Chondrocyte (in vitro differentiated cells): ENCODE data around the gene RGS9. TPM values are rescaled to one million over a fixed set of nuclear protein-coding genes. Genes with fewer than 3 reads are reported as not detected.

Source experiments
- DNase-seq: peaks from one replicate; pipeline ENCODE4 v3.0.0; 2021; ENCODE audit warnings: mixed read lengths, low spot score
- H3K27ac Mint-ChIP-seq: one replicate; pipeline ENCODE4 v1.8.0; 2021; ENCODE audit warnings: mild to moderate bottlenecking, moderate library complexity, mixed read lengths; ENCODE audit not compliant: unreplicated experiment
- H3K27me3 Mint-ChIP-seq: 2 replicates; pipeline ENCODE4 v1.8.0; 2021; ENCODE audit warnings: low read depth, mixed read lengths
- H3K36me3 Mint-ChIP-seq: 2 replicates; pipeline ENCODE4 v1.8.0; 2021; ENCODE audit warnings: low read depth, mixed read lengths
- H3K4me1 Mint-ChIP-seq: 2 replicates; pipeline ENCODE4 v1.8.0; 2021; ENCODE audit warnings: low read depth, mild to moderate bottlenecking, mixed read lengths
- H3K4me3 Mint-ChIP-seq: one replicate; pipeline ENCODE4 v1.8.0; 2021; ENCODE audit warnings: mild to moderate bottlenecking, moderate library complexity, mixed read lengths; ENCODE audit not compliant: unreplicated experiment
- H3K9me3 Mint-ChIP-seq: 2 replicates; pipeline ENCODE4 v1.8.0; 2021; ENCODE audit warnings: low read depth, mixed read lengths
- CTCF ChIP-seq: fragments of 200-600 bp; sonication (generic); IDR thresholded peaks from 2 replicates; pipeline ENCODE4 v1.5.0; 2021; ENCODE audit warnings: antibody characterized with exemption, mild to moderate bottlenecking, moderate library complexity
- total RNA-seq: library from RNA; stranded (reverse); gene quantifications from 3 replicates; pipeline ENCODE4 v1.2.1, GENCODE V29; 2021

RGS9 gene
- total RNA-seq, 1 donor from 2014 or later, result 14.9 TPM

DNA sequence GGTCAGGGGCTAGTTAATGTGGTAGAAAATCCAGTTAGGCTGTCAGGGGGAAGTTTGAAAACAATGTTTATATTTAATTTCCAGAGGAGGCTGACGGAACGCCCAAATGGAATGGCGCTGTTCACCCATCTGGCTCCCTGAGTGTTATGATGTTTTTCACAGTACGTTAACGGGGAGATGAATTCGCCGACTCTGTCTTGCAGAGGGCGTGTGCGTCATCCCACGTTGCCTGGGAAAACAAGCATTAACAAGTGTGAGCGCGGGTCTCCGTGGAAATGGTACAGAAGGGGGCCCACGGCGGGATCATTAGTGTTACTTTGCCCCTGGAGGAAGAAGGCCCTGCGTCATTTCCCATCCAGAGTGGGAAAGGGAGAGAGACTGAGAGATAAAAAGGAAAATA is 29.6 kb downstream of the RGS9 start:
- Mint-ChIP-seq H3K36me3 (peaks cover 20% of the 10 kb centered on the region), H3K4me3 (no peak overlapping the region), H3K4me1 (peaks cover 10% of the 10 kb centered on the region), H3K27ac (no peak overlapping the region), H3K9me3 (no peaks in the 10 kb centered on the region), H3K27me3 (no peaks in the 10 kb centered on the region)
- TF ChIP-seq CTCF, result no peak
- DNase-seq, result no peak

DNA sequence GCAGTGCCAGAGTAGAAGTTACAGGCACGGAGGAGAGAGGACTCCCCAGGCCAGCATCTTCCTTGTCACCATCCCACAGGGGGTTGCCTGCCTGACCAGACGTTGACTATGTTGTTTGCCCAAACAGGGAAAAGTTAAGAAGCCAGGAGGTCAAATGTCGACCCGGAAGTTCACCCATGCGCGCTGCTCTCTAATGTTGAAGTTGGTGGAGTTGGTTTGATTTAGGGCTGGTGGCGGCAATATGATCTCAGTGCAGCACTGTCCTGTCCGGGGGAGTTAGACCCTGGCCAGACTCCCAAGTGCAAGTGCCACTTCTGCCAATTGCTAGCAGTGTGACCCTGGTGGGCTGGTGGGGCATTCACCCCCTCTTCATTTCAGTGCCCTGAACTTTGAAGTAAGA is 30.4 kb downstream of the RGS9 start:
- Mint-ChIP-seq H3K27me3 (no peaks in the 10 kb centered on the region), H3K4me3 (no peak overlapping the region), H3K36me3 (peaks cover 20% of the 10 kb centered on the region), H3K27ac (no peak overlapping the region), H3K4me1 (peaks cover 12% of the 10 kb centered on the region), H3K9me3 (no peaks in the 10 kb centered on the region)
- DNase-seq, result no peak
- TF ChIP-seq CTCF, result no peak

DNA sequence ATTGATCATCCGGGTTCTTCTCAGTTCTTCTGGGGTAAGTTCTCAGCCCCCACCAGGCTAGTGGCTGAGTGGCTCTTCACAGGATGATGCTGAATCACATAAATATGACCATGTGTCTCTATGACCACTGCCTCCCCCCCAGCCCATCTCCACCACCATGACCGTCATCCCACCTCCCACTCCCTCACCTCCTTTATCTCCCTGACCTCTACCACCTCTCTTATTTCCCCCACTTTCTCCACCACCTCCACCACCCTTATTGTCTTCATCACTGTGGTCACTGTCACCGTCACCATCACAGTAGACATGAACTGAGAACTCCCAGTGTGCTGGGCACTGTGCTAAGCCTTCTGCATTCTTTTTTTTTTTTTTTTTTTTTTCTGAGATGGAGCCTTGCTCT is 32.5 kb downstream of the RGS9 start:
- Mint-ChIP-seq H3K4me1 (peaks cover 20% of the 10 kb centered on the region), H3K27ac (no peak overlapping the region), H3K27me3 (no peaks in the 10 kb centered on the region), H3K9me3 (no peaks in the 10 kb centered on the region), H3K4me3 (no peak overlapping the region), H3K36me3 (peaks cover 17% of the 10 kb centered on the region)
- no peak for DNase-seq
- no peak for TF ChIP-seq CTCF

GRCh38 chr17:65170839-65171238 is 33.7 kb downstream of the RGS9 start:
- peaks cover 20% of the 10 kb centered on the region for H3K4me1 Mint-ChIP-seq
- H3K27ac Mint-ChIP-seq, result no peak overlapping the region
- DNase-seq, result no peak
- TF ChIP-seq CTCF, result no peak
- no peak overlapping the region for H3K4me3 Mint-ChIP-seq
- H3K27me3 Mint-ChIP-seq, result no peaks in the 10 kb centered on the region
- peaks cover 10% of the 10 kb centered on the region for H3K36me3 Mint-ChIP-seq
- no peaks in the 10 kb centered on the region for H3K9me3 Mint-ChIP-seq

DNA sequence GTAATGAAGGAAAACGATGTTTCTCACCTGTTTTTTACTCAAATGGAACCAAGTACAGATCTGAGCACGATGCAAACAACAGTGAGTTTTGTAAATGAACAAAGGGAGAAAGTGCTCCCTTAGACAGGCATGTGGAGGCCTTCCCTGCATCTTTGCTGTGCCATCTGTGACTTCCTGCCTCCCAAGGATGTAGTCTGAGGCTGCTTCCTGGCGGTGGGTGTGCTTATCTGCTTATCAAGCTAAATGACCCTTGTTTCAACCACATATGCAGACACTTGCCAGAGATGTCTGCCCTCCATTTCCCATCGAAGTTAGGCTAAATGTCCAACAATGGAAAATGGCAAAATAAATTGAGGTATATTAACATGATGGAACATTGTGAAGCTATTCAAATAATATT is 34.6 kb downstream of the RGS9 start:
- no peak for TF ChIP-seq CTCF
- H3K27me3 Mint-ChIP-seq, result no peaks in the 10 kb centered on the region
- H3K4me3 Mint-ChIP-seq, result no peak overlapping the region
- peaks cover 2% of the 10 kb centered on the region for H3K9me3 Mint-ChIP-seq
- no peak overlapping the region for H3K27ac Mint-ChIP-seq
- peaks cover 20% of the 10 kb centered on the region for H3K4me1 Mint-ChIP-seq
- H3K36me3 Mint-ChIP-seq, result peaks cover 10% of the 10 kb centered on the region
- DNase-seq, result no peak
